Measurements from ENCODE around the gene KCNK7. TPM values are rescaled to one million over a fixed set of nuclear protein-coding genes. Genes with fewer than 3 reads are reported as not detected.

KCNK7 gene
- total RNA-seq, 1 experiment from 2014 or later, result 0.69 TPM

- peaks cover 38% of the 10 kb centered on the region for H3K4me1 ChIP-seq (ENCODE audit: control insufficient read depth, insufficient read depth, low read length)
- ATAC-seq (no peak), DNase-seq (ENCODE audit: low read depth, low spot score) (no peak)
- POLR2A ChIA-PET, result interaction anchor here (0.6 kb wide), 1 partner anchor 106 kb away, joined by 5 read pairs; no protein-coding TSS in a partner anchor
- peak overlapping the region; percentile 60 to 95 for H3K4me3 ChIP-seq (ENCODE audit: low read depth in 2 of 2, low read length in 2 of 2)
- no peaks in the 10 kb centered on the region for H3K27me3 ChIP-seq (ENCODE audit: control insufficient read depth, insufficient read depth, low read length)
- H3K9me3 ChIP-seq (ENCODE audit: control insufficient read depth, insufficient read depth, low read depth, low read length), result no peaks in the 10 kb centered on the region
- no peak for TF ChIP-seq REST (IDR thresholded peaks at IDR 0.05; ENCODE audit: insufficient read depth in 1 of 2, low read depth in 2 of 2, low read length in 1 of 2)
- TF ChIP-seq CTCF (IDR thresholded peaks at IDR 0.05), result no peak
- no peak for TF ChIP-seq TCF7L2 (IDR thresholded peaks at IDR 0.05; ENCODE audit: low read depth, low read length)
- TF ChIP-seq SIN3A (IDR thresholded peaks at IDR 0.05; ENCODE audit: borderline replicate concordance, insufficient read depth, low read depth, low read length), result no peak
- no peak for TF ChIP-seq POLR2AphosphoS5 (IDR thresholded peaks at IDR 0.05; ENCODE audit: low read depth, low read length)
- H3K27ac ChIP-seq (ENCODE audit: low read length), result peak overlapping the region; percentile 92
- no TSS peak for BruUV-seq (replicated peaks)
- CTCF ChIA-PET, result no interaction called here
- in situ Hi-C loops (cut with HindIII; ENCODE audit: low pct_unique_long_range_greater_than_20kb, low sequenced_read_pairs) (no loop called here), intact Hi-C loops (cut with micrococcal nuclease; ENCODE audit: unreplicated experiment) (no loop called here)
- no peaks in the 10 kb centered on the region; the same call in 1 of the 2 replicates for H3K36me3 ChIP-seq (ENCODE audit: control insufficient read depth, insufficient read depth, low read length)
Observed at GRCh38 chr11:65611758-65612603, 16.4 kb upstream of the KCNK7 start.

- in situ Hi-C loops (cut with HindIII; ENCODE audit: low pct_unique_long_range_greater_than_20kb, low sequenced_read_pairs), result no loop called here
- ChIA-PET POLR2A (interaction anchor here (0.6 kb wide), 2 partner anchors 18 to 106 kb away, joined by 5 read pairs; no protein-coding TSS in a partner anchor), CTCF (interaction anchor here (0.6 kb wide), 1 partner anchor 1226 kb away, joined by 3 read pairs; no protein-coding TSS in a partner anchor)
- DNase-seq (ENCODE audit: low read depth, low spot score) (no peak), ATAC-seq (no peak)
- H3K27me3 ChIP-seq (ENCODE audit: control insufficient read depth, insufficient read depth, low read length), result no peaks in the 10 kb centered on the region
- BruUV-seq (replicated peaks), result no TSS peak
- no peaks in the 10 kb centered on the region for H3K9me3 ChIP-seq (ENCODE audit: control insufficient read depth, insufficient read depth, low read depth, low read length)
- peak overlapping the region; percentile 92; the same call in 1 of the 2 replicates for H3K27ac ChIP-seq (ENCODE audit: low read length)
- peak overlapping the region; percentile 60 to 95 for H3K4me3 ChIP-seq (ENCODE audit: low read depth in 2 of 2, low read length in 2 of 2)
- TF ChIP-seq CTCF (IDR thresholded peaks at IDR 0.05), result no peak
- no peak for TF ChIP-seq POLR2AphosphoS5 (IDR thresholded peaks at IDR 0.05; ENCODE audit: low read depth, low read length)
- no peak for TF ChIP-seq SIN3A (IDR thresholded peaks at IDR 0.05; ENCODE audit: borderline replicate concordance, insufficient read depth, low read depth, low read length)
- TF ChIP-seq TCF7L2 (IDR thresholded peaks at IDR 0.05; ENCODE audit: low read depth, low read length), result no peak
- TF ChIP-seq REST (IDR thresholded peaks at IDR 0.05; ENCODE audit: insufficient read depth in 1 of 2, low read depth in 2 of 2, low read length in 1 of 2), result no peak
- H3K4me1 ChIP-seq (ENCODE audit: control insufficient read depth, insufficient read depth, low read length), result peaks cover 33% of the 10 kb centered on the region
- H3K36me3 ChIP-seq (ENCODE audit: control insufficient read depth, insufficient read depth, low read length), result peaks cover 4% of the 10 kb centered on the region; the same call in 1 of the 2 replicates
- intact Hi-C loops (cut with micrococcal nuclease; ENCODE audit: unreplicated experiment), result no loop called here
Observed at GRCh38 chr11:65611028-65611757, 15.6 kb upstream of the KCNK7 start.

Measured in Panc1 (cell line).